Cortex of kidney (tissue), 1 donor: ENCODE data around the gene TOB1.
"Not testable (repeated sequence)": the region's sequence is repeated elsewhere in the genome, so short reads cannot be mapped to it uniquely, and the experiment has no call there.

ENCODE experiments used
- DNase-seq: peaks from one replicate; lab custom pipeline; 2025; lab: John Stamatoyannopoulos, UW

Gene TOB1

DNA sequence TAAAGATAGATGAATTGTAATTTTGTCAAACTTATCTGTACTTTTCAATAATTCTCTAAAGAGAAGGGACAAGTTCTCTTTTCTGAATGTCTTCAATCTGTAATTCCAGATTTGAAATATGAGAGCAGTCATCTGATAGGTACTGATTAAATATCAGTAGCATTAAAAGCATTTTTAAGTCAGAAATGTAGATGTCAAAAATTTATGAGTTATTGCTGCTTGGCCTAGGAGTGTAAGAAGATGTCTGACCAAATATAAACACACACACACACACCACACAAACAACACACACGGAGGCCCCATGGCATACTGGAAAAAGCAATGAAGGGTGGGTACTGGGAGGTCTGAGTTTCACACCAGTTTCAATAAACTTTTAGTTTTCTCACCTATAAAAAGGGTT is 2.4 kb upstream of the TOB1 start:
- no peak for DNase-seq

DNA sequence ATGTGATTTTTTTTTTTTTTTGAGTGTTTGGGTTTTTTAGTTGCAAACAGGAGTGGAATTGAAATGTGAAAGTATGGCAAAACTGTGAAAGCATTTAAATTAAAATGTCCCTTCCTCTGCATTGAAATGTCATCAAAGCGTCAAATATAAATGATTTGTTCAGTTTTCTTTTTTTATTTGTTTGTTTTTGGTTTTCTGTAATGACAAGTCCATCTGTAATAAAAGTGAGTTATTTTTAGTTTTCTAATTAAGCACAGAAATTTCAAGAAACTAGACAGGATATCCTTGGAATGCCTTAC is 1.9 kb upstream of the TOB1 start:
- DNase-seq = no peak

DNA sequence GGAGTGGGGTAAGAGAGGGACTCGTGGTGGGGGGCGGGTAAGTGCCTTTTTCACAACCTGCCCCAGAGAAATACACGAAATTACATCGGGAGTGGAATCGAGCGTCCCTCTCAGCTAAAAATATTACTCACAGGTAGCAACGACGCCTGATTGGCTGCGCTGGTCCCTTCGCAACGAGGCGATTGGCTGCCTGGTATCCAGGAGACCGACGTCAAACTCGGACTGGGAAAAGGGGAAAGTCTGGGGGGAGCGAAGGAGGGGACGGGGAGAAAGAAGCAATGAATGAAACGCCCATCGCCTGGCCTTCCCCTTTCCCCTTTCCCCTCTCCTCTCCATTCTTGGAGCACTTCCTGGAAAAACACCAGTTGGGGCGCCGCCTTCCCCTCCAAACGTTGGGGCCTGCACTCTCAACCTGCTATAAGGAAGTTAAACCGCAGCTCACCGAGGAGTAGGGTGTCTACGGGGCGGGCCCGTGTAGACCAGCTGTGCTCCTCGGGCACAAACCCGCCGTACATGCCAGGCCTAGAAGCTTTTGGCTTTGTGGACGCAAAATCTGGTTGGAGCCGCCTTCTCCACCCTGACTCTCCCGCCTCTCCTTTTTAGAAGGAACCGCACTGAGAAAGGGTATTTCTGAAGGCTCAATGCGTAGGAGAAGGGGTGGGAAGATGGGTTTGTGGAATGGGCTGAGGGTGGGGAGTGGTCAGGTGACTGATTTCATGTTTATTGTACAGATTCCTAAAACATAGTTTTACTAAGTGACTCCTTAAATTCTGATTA is 1.4 kb upstream of the TOB1 start:
- DNase-seq = no peak

DNA sequence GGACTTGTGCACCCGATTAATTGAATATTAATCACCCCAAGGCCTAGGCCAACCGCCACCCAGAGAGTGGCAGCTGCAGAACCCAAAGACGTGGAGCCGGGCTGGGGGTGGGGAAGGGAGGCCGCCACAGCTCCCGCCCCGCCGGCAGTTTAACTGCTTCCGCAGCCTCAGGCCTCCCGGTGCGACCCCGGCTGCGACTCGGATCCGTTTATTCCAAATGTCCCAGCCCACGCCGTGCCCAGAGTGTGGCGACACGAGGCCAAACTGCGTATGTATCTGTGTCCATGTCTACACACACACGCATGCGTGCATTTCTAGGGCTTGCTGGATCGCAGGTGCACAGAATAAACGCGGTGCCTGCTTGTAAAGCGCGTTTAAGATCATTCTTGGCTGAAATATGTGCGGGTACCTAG is 802 bp upstream of the TOB1 start:
- no peak for DNase-seq

DNA sequence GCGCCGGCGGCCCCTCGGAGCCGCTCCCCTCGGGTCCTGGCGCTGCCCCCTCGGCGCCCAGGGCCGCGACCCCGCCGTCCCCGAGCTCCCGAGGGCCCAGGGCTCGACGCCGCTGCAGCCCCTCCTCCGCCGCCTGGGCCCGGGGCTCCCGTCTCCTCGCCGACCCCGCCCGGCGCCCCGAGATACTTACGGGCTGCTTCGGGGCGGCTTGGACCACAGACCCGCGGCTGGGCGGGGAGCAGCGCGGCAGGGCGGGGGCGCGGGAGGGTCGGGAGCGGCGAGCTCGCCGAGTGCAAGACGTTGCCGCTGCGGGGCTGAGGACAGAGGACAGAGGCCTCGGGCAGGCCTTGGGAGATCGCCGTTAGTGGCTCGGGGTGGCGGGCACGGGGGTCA is 290 bp downstream of the TOB1 start:
- DNase-seq = no peak

DNA sequence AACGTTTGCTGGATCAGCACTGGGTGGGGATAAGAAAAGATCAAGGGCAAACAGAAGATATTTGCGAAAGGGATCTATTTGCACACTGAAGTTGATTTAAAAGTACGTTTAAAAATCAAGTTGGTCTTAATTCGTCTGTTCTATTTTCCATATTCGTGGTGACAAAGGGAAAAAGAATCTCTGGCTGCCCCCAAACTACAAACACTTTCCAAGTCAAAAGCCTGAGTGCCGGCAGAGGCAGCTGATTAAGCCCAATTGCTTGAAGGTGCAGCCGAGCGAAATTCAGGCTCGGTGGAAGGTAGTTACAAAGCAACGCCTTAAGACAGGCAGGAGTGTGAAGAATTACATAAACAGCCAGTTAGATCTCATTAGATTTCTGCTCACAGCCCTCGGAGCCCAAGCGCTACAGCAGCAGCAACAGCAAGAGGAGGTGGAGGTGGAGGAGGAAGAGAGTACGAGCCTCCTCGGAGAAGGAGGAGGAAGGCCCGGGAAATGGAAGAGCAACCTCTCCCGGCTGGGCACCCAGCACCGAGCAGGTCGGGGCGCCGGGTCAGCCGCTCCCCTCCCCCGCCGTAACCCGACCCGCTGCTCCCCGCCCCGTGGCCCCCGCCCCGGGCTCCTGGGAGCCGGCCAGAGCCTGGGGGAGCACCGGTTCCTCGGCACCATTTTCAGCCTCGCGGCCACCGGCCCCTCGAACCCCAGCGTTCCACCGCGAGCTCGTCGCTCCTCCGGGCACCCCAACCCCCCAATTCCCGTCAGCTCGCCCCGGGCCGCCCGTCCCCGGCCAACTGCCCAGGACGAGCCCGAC is 890 bp downstream of the TOB1 start:
- no peak for DNase-seq

DNA sequence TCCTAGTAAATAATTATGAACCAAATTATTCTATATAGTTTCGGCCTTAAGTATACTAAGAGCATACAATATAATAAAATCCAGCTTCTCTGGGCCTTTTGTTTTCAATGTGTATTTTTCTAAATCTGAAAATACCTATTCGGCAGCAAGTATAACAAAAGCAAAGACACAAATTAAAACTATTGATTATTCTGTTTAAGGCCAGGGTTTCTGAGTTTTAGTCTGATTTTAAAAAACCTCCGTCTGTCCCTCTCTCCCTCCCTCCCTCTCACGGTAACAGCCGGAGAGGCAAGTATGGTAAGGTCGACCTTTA is 1.5 kb downstream of the TOB1 start:
- DNase-seq = no peak

DNA sequence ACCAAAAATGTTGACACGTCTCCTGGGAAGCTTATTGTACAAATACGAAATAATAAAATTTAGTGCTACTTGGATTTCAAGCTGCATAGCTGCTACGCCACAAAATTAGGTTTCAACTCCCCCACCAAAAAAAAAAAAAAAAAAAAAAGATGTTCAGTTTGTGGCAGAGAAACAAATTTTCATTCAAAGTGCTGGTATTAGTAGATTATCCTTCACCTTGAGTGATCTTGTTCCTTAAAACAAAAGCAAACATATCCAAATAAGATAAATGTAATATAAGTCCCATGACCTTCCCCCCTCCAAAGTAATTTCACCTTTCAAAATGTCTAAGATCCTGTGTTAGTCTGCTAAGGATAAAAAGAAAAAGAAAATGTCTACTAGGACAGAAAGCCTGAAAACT is 2.2 kb downstream of the TOB1 start:
- no peak for DNase-seq

DNA sequence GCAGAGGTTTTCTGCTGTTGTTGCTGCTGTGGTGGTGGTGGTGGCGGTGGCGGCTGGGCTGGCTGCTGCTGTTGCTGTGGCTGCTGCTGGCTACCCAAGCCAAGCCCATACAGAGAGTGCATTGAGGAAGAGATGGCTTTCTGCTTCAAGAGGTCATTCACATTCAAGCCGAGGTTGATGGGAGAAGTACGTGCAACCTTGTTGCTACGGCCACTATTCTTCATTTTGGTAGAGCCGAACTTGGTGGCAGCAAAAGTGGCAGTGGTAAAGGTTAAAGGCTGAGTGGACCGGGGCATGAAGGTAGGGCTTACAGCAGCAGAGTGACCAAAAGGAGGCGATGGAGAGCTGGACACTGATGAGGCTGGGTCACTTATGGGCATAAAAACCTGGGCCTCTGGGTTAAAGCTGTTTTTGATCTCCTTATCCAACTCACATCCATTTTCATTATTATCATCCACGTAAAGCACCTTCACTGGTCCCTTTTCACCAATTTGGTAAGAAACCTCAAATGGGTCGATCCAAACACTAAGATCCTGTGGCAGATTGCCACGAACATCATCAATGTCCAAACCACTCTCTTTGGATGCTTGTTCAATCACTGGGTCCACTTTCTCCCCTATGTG is 2.8 kb downstream of the TOB1 start:
- DNase-seq = no peak

DNA sequence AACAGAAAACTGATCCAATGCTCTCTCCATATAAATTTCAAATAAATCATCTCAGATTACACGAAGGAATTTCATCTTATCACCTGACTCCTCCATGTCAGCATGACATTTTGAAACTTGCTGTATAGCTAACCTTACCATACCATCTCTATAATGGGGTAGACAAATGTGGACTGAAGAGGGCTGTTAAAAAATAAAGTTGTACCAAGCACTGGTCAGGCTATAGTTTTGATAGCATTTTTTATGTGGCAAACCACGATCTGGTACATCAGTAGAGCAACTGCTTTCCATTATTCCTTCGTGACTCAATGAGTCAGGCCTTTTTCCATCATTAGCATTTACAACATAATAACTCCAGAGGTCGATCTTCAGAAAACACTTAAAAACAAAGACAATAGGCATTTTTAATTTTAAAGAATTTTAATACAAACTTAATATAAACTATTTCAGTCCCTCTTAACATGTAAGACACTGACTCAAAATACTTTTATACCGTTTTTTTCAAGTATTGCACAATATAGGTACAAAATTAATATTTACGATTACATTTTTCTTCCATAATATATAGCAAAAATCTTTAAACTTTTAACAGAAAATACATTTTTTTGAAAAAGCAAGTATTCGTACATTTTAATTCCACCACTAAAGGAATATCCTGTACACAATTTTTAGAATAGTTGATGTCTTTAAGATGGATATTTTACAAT is 4.2 kb downstream of the TOB1 start:
- DNase-seq = no peak

DNA sequence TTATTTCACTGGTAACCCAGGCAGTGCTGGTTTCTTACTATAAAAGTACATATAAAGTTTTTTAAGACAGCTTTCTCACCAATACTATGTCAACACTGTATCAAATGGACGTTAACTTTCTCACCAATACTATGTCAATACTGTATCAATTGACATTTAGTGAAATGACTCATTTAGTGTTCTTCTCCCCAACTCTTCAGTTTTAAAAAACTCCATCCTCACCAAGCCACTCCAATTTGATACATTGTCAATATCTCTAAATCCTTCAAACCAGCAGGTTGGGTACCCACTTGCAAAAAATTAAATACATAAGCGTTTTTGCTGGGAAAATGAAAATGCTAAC is 4.8 kb downstream of the TOB1 start:
- DNase-seq = no peak

DNA sequence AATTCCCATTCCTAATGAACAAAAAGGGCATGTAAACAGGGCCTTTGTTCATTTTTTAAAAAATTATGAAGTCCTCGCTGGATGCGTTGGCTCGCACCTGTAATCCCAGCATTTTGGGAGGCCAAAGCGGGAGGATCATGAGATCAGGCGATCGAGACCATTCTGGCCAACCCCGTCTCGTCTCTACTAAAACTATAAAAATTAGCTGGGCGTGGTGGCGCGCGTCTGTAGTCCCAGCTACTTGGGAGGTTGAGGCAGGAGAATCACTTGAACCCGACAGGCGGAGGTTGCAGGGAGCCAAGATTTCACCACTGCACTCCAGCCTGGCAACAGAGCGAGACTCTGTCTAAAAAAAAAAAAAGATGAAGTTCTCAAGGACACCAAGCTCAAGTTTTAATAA is 6.4 kb downstream of the TOB1 start:
- not testable (repeated sequence) for DNase-seq

DNA sequence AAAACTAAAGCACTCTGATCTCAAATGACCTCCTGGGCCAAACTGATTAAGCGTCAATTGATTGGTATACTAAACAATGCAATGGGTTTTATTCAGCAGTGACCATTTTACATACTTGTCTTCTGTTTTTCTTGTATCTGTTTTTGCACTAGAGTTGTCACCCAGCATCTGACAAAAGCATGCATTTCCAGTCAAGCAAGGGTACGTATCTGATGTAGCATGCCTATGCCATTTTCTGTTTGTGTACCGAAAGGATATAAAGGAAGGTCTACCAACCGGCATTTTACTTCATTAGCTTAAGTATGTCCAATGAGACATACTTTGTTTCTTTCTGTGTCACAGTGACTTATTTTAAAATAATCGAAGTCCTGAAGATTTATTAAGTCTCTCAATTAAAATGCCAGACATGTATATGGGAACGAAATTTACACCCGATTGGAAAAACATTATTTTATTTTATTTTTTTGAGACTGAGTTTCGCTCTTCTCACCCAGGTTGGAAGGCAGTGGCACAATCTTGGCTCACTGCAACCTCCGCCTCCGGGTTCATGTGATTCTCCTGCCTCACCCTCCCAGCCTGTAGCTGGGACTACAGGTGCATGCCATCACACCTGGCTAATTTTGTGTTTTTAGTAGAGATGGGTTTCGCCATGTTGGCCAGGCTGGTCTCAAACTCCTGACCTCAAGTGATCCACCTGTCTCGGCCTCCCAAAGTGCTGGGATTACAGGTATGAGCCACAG is 7.5 kb downstream of the TOB1 start:
- DNase-seq = no peak

DNA sequence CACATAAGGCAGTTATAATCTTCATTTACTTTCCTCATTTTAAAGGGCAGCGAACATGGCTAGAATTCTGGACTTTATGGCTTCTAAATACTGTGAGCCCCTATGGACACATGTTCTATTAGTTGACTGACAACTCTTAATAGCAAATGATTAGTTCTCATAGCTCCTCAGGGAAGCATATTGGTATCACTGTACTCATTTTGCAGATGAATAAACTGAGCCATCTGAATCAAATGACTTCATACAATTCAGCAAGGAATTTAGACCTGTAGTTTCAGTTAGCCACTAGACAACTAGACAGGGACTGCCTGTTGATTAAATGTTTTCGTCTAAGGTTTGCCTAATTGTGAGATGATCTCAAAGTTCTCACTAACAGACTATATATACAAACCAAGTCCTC is 9.7 kb downstream of the TOB1 start:
- no peak for DNase-seq

DNA sequence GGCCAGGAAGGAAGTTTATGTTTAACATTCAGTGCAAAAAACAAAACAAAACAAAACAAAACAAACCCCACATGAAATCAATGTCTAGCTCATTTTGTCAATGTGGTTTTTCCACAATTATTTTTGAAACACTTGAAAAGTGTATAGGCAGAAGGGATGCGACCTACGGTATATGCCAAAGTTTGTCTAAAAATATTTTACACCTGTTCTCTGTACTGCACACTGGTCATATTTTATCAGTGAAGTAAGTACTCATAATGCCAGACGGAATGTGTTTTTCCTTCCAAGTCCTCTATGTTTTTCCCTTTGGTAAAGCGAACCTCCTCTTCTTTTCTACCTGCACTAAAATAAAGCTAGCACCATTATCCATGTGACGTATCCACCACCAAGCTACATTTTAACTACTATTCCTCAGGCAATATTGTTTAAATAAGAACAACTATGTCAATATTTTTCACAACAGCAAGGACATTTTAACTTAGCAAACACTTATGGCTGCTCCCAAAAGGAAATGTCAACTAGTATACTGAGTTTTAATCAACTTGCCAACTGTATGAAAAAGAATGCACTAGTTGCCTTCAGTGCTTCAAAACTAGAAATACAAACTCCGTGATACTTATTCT is 10.3 kb downstream of the TOB1 start:
- no peak for DNase-seq

DNA sequence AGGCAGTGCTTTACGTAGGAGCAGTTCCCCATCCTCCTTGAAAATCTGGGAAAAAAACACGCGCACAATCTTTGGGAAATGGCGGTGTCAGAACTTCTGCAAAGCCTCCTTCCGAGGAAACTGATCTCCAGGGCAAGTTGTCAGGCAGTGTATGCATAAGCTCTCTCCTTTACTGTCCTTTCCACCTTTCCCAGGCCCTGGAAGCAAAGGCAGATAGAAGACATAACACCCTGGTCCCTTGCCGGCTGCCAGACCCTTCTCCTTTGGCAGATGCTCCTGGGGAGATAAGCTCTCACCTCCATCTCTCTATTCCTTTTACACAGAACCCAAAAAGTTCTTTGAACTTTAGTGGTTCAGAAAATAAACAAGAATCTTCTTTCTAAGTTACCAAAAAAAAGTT is 12.4 kb downstream of the TOB1 start:
- no peak for DNase-seq

DNA sequence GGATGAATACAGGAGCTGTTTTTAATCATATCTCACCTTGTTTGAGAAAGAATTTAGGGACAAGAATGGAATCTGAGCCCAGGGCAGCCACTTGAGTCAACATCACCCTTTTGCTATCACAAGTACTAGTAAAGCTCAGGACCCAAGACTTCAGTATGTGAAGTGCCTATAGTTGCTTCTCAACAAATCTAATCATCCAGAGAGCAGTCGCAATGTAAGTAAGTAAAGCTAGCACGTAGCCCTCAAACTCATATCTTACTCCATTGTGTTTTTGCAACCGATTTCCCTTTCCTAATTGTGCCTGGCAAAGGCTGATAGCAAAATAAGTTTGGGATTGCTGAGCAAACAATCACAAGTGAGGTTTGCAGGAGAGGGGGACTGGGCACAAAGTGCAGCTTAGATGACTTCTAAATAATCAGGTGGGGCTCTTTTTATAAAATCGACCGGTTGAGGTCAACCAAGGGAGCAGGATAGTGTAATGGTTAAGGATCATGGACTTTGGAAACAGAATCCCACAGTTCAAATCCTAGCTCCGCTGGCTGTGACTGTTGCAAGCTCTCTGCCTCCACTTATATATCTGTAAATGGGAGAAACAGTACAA is 13.0 kb downstream of the TOB1 start:
- no peak for DNase-seq

DNA sequence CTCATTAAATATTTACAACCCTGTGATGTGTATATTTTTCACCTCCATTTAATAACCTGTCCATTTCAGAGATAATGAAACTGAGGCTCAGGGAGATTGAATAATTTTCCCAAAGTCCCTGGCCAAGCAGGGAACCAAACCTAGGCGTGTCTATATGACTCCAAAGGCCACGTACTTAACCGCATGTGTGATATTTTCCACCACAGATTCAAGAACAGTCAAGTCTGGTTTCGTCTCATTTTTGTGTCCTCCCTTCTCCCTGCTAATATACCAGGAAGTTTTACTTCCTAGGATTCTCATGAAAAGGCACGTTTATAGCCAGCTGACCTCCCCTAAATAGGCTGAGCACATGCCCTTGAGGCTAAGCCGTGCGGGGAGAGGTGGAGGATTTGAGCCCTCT is 15.5 kb downstream of the TOB1 start:
- DNase-seq = no peak

DNA sequence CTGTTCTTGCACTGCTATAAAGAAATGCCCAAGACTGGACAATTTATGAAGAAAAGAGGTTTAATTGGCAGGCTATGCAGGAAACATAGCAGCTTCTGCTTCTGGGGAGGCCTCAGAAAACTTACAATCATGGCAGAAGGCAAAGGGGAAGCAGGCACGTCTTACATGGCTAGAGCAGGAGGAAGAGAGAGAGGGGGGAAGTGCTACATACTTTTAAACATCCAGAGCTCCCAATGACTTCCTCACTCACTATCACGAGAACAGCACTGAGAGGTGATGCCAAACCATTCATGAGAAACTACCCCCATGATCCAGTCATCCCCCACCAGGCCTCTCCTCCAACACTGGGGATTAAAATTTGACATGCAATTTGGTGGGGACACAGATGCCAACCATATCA is 17.4 kb downstream of the TOB1 start:
- DNase-seq = no peak

DNA sequence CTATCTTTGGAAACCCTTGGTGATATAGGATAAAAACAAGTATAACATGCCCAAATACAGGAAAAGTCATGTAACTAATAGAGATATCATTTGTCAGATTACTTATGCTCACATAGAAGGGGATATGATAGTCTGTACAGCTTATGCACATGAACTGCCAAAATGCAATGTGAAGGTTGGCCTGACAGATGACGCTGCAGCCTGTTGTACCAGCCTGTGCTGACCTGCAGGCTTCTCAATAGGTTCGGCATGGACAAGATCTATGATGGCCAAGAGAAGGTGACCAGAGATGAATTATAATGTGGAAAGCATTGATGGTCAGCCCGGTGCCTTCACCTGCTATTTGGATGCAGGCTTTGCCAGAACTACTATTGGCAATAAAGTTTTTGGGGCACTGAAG is 18.1 kb downstream of the TOB1 start:
- DNase-seq = no peak

DNA sequence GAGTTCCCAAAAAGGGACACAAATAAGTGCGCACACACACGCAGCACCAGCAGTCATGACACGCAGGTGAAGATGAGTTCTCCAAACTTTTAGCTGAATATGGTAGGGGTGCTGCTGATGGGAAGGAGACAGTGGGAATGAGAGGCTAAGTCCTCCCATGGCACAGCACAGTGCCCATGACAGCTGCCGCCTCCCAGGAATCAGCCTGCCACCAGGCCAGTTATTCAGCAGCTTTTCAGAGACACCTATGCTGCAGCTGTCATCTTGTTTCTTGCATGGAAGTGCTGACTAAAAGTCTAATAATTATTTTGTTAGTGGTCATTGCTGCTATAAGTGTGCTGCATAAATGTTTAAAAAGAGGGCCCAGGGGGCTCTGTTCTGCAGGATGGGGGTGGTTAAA is 18.6 kb downstream of the TOB1 start:
- DNase-seq = no peak
